ENCODE data around the gene KCNJ18. TPM values are rescaled to one million over a fixed set of nuclear protein-coding genes. Genes with fewer than 3 reads are reported as not detected.
"Not testable (repeated sequence)": the region's sequence is repeated elsewhere in the genome, so short reads cannot be mapped to it uniquely, and the experiment has no call there.

Gene KCNJ18
- total RNA-seq, 1 experiment from 2014 or later, result not detected

- H3K4ac ChIP-seq (ENCODE audit: low read depth, low read length); H3K4me3 Mint-ChIP-seq; H4K20me1 ChIP-seq (ENCODE audit: control insufficient read depth, insufficient read depth, insufficient read length); H3K79me2 ChIP-seq (ENCODE audit: insufficient read depth, low read length); H4K91ac ChIP-seq (ENCODE audit: insufficient read length, low read depth, low read length); H3K9ac ChIP-seq (ENCODE audit: extremely low read depth, insufficient read length, low read length); H3K4me2 ChIP-seq (ENCODE audit: insufficient read depth, insufficient read length, low read length); H2BK15ac ChIP-seq (ENCODE audit: low read depth, low read length); H2BK5ac ChIP-seq (ENCODE audit: insufficient read length, low read length); H3K14ac ChIP-seq (ENCODE audit: insufficient read depth, low read length); H2BK120ac ChIP-seq (ENCODE audit: low read depth, low read length, poor library complexity, severe bottlenecking); H3K27me3 ChIP-seq (ENCODE audit: insufficient read depth, low read length); H2AFZ ChIP-seq (ENCODE audit: low read length); H3K56ac ChIP-seq (ENCODE audit: insufficient read length, low read depth, low read length); H3K27ac Mint-ChIP-seq; DNase-seq; H3K18ac ChIP-seq (ENCODE audit: insufficient read length, low read depth, low read length); H4K8ac ChIP-seq (replicated peaks; ENCODE audit: insufficient read length, low read depth, low read length); H3T11ph ChIP-seq (ENCODE audit: low read length); H3K4me1 ChIP-seq (ENCODE audit: insufficient read depth, low read length); H3K23me2 ChIP-seq (ENCODE audit: insufficient read length, low read depth, low read length, poor library complexity, severe bottlenecking); H4K5ac ChIP-seq (ENCODE audit: insufficient read length, low read depth, low read length); H3K27me3 Mint-ChIP-seq (ENCODE audit: low read depth); H3K4me1 Mint-ChIP-seq; H3K79me1 ChIP-seq (ENCODE audit: insufficient read depth, low read depth, low read length, poor library complexity, severe bottlenecking); H3K23ac ChIP-seq (ENCODE audit: insufficient read length, low read depth, low read length); H2BK20ac ChIP-seq (ENCODE audit: low read depth, low read length, poor library complexity, severe bottlenecking); H2AK5ac ChIP-seq (ENCODE audit: insufficient read length, low read length); H3K27ac ChIP-seq (ENCODE audit: insufficient read length, low read depth, low read length); H2BK12ac ChIP-seq (ENCODE audit: insufficient read length, low read depth, low read length): not testable (repeated sequence)
- Mint-ChIP-seq H3K36me3 (ENCODE audit: insufficient read depth in 1 of 3, low read depth in 3 of 3) (peaks cover 3 to 24% (median 4%) of the 10 kb centered on the region in 3 experiments; a peak in 5 of 7 replicates), H3K9me3 (peaks cover 79% of the 10 kb centered on the region in 2 experiments)
- peaks cover 38% of the 10 kb centered on the region for H3K9me3 ChIP-seq (ENCODE audit: control insufficient read depth, low read depth, low read length)
- no CpG with 5 or more reads among the region's 7 CpGs for WGBS (ENCODE audit: extremely low coverage, insufficient read length, low lambda C conversion rate)
These were observed 29.9 kb downstream of the KCNJ18 start for GRCh38 chr17:21722268-21722667.

DNA sequence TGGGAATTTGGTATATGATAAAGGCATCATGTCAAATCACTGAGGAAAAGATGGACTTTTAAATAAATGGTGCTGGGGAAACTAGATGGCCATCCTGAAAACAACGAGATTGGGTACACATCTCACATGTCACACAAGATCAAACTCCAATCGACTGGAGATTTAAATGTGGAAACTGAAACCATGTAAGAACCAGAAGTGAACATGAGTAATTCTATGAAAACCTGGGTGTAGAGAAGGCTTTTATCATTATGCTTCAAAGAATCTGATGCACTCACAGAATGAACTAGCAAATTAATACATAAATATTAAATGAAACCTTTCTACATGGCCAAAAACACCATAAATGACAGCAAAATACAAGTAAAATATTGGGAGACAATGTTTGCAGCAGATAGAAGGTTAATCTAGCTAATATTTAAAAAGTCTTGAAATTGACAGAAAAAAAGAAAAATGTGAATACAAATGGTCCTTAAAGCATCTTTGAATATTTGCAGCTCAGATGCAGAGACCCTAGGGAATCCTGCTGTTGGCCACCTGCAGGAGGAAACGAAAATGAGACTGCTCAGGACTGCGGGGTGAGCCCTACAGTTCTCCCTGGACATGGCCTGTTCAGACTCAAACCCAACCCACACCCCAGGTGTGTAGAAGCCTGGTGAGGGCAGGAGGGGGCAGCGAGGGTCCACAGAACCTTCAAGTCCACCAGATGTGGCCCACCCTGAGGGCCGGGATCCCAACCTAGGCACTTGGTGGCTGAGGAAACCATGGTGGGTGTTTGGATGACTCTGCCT is 32.1 kb downstream of the KCNJ18 start:
- not testable (repeated sequence) for H3K27me3 Mint-ChIP-seq (ENCODE audit: low read depth); H3K4me1 Mint-ChIP-seq; H3K4ac ChIP-seq (ENCODE audit: low read depth, low read length); H3K14ac ChIP-seq (ENCODE audit: insufficient read depth, low read length); H3K18ac ChIP-seq (ENCODE audit: insufficient read length, low read depth, low read length); H2BK15ac ChIP-seq (ENCODE audit: low read depth, low read length); H3K4me3 Mint-ChIP-seq; H2AFZ ChIP-seq (ENCODE audit: low read length); H3K23ac ChIP-seq (ENCODE audit: insufficient read length, low read depth, low read length); H4K20me1 ChIP-seq (ENCODE audit: control insufficient read depth, insufficient read depth, insufficient read length); H3K4me2 ChIP-seq (ENCODE audit: insufficient read depth, insufficient read length, low read length); H2BK20ac ChIP-seq (ENCODE audit: low read depth, low read length, poor library complexity, severe bottlenecking); H3K56ac ChIP-seq (ENCODE audit: insufficient read length, low read depth, low read length); H4K5ac ChIP-seq (ENCODE audit: insufficient read length, low read depth, low read length); H2AK5ac ChIP-seq (ENCODE audit: insufficient read length, low read length); H2BK12ac ChIP-seq (ENCODE audit: insufficient read length, low read depth, low read length); H4K91ac ChIP-seq (ENCODE audit: insufficient read length, low read depth, low read length); H2BK5ac ChIP-seq (ENCODE audit: insufficient read length, low read length); H3K79me1 ChIP-seq (ENCODE audit: insufficient read depth, low read depth, low read length, poor library complexity, severe bottlenecking); H3K27ac Mint-ChIP-seq; DNase-seq; H2BK120ac ChIP-seq (ENCODE audit: low read depth, low read length, poor library complexity, severe bottlenecking); H3T11ph ChIP-seq (ENCODE audit: low read length); H3K79me2 ChIP-seq (ENCODE audit: insufficient read depth, low read length); H3K4me1 ChIP-seq (ENCODE audit: insufficient read depth, low read length); H4K8ac ChIP-seq (replicated peaks; ENCODE audit: insufficient read length, low read depth, low read length); H3K23me2 ChIP-seq (ENCODE audit: insufficient read length, low read depth, low read length, poor library complexity, severe bottlenecking); H3K27ac ChIP-seq (ENCODE audit: insufficient read length, low read depth, low read length); H3K27me3 ChIP-seq (ENCODE audit: insufficient read depth, low read length); H3K9ac ChIP-seq (ENCODE audit: extremely low read depth, insufficient read length, low read length)
- H3K9me3 ChIP-seq (ENCODE audit: control insufficient read depth, low read depth, low read length), result peaks cover 22% of the 10 kb centered on the region
- WGBS (ENCODE audit: extremely low coverage, insufficient read length, low lambda C conversion rate), result no CpG with 5 or more reads among the region's 6 CpGs
- peaks cover 81 to 82% of the 10 kb centered on the region in 2 experiments for H3K9me3 Mint-ChIP-seq
- H3K36me3 Mint-ChIP-seq (ENCODE audit: insufficient read depth in 1 of 3, low read depth in 3 of 3), result peaks cover 3 to 23% (median 4%) of the 10 kb centered on the region in 3 experiments; a peak in 5 of 7 replicates
